ENCODE results near the gene CNTN2. TPM values are rescaled to one million over a fixed set of nuclear protein-coding genes. Genes with fewer than 3 reads are reported as not detected.

The CNTN2 gene
- total RNA-seq, 1 experiment from 2014 or later: 1.2 TPM

- TF ChIP-seq E2F4 (CRISPR knock-in tag; IDR thresholded peaks at IDR 0.05; ENCODE audit: borderline replicate concordance, low read depth) (no peak), SP1 (CRISPR knock-in tag; conservative IDR thresholded peaks at IDR 0.05) (no peak), IRF2 (CRISPR knock-in tag; IDR thresholded peaks at IDR 0.05; ENCODE audit: borderline replicate concordance, low read depth) (no peak), IRF1 (CRISPR knock-in tag; IDR thresholded peaks at IDR 0.05) (no peak), TEAD1 (CRISPR knock-in tag; IDR thresholded peaks at IDR 0.05) (no peak)
- TF ChIP-seq, protein P1, sequence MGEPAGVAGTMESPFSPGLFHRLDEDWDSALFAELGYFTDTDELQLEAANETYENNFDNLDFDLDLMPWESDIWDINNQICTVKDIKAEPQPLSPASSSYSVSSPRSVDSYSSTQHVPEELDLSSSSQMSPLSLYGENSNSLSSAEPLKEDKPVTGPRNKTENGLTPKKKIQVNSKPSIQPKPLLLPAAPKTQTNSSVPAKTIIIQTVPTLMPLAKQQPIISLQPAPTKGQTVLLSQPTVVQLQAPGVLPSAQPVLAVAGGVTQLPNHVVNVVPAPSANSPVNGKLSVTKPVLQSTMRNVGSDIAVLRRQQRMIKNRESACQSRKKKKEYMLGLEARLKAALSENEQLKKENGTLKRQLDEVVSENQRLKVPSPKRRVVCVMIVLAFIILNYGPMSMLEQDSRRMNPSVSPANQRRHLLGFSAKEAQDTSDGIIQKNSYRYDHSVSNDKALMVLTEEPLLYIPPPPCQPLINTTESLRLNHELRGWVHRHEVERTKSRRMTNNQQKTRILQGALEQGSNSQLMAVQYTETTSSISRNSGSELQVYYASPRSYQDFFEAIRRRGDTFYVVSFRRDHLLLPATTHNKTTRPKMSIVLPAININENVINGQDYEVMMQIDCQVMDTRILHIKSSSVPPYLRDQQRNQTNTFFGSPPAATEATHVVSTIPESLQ (CRISPR knock-in tag; IDR thresholded peaks at IDR 0.05): no peak
Measured at GRCh38 chr1:205015241-205015640, 27.8 kb upstream of the CNTN2 start (continued).

DNA sequence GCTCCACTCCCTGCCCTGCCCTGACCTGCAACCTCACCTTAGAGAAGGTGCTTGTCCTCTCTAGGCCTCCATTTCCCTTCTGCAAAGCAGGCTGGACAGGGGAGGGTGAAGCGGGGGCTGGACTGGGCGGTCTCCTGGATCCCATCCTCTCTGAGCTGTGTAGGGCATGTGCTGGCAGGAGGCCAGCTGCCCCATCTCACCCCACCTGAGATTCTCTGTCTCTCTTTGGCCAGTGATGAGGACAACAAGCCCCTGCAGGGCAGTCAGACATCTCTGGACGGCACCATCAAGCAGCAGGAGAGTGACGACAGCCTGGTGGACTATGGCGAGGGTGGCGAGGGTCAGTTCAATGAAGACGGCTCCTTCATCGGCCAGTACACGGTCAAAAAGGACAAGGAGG lies 26.9 kb upstream of the CNTN2 start:
- CTCF ChIA-PET: interaction anchor here (1.3 kb wide), 1 partner anchor 50 kb away, joined by 3 read pairs; no protein-coding TSS in a partner anchor
- Mint-ChIP-seq H3K36me3 (no peaks in the 10 kb centered on the region), H3K27me3 (ENCODE audit: low read depth) (peaks cover 9% of the 10 kb centered on the region; the same call in 1 of the 2 replicates), H3K27ac (no peak overlapping the region), H3K4me1 (peaks cover 32% of the 10 kb centered on the region), H3K9me3 (no peaks in the 10 kb centered on the region), H3K4me3 (no peak overlapping the region)
- ATAC-seq (no peak), DNase-seq (ENCODE audit: low spot score) (no peak)
- POLR2A ChIA-PET: no interaction called here
- TF ChIP-seq FOXP1 (CRISPR knock-in tag; IDR thresholded peaks at IDR 0.05; ENCODE audit: borderline replicate concordance): no peak
- no peak for TF ChIP-seq FOXJ3 (CRISPR knock-in tag; IDR thresholded peaks at IDR 0.05; ENCODE audit: borderline replicate concordance)
- no peak for TF ChIP-seq E2F5 (CRISPR knock-in tag; IDR thresholded peaks at IDR 0.05)
- no peak for TF ChIP-seq GRHL2 (CRISPR knock-in tag; IDR thresholded peaks at IDR 0.05; ENCODE audit: insufficient replicate concordance, severe bottlenecking)
- TF ChIP-seq, protein P2, sequence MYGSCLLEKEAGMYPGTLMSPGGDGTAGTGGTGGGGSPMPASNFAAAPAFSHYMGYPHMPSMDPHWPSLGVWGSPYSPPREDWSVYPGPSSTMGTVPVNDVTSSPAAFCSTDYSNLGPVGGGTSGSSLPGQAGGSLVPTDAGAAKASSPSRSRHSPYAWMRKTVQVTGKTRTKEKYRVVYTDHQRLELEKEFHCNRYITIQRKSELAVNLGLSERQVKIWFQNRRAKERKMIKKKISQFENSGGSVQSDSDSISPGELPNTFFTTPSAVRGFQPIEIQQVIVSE (CRISPR knock-in tag; IDR thresholded peaks at IDR 0.05; ENCODE audit: borderline replicate concordance): no peak
- TF ChIP-seq, protein P3, sequence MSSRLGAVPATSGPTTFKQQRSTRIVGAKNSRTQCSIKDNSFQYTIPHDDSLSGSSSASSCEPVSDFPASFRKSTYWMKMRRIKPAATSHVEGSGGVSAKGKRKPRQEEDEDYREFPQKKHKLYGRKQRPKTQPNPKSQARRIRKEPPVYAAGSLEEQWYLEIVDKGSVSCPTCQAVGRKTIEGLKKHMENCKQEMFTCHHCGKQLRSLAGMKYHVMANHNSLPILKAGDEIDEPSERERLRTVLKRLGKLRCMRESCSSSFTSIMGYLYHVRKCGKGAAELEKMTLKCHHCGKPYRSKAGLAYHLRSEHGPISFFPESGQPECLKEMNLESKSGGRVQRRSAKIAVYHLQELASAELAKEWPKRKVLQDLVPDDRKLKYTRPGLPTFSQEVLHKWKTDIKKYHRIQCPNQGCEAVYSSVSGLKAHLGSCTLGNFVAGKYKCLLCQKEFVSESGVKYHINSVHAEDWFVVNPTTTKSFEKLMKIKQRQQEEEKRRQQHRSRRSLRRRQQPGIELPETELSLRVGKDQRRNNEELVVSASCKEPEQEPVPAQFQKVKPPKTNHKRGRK (CRISPR knock-in tag; IDR thresholded peaks at IDR 0.05; ENCODE audit: borderline replicate concordance): no peak
- no peak for TF ChIP-seq USF1 (CRISPR knock-in tag; IDR thresholded peaks at IDR 0.05)
- TF ChIP-seq ZMAT4 (CRISPR knock-in tag; IDR thresholded peaks at IDR 0.05): no peak
- TF ChIP-seq CREM (CRISPR knock-in tag; IDR thresholded peaks at IDR 0.05): no peak
- TF ChIP-seq ZNF396 (CRISPR knock-in tag; IDR thresholded peaks at IDR 0.05; ENCODE audit: borderline replicate concordance): no peak
- TF ChIP-seq E2F4 (CRISPR knock-in tag; IDR thresholded peaks at IDR 0.05; ENCODE audit: borderline replicate concordance, low read depth): no peak
- TF ChIP-seq ZBTB43 (CRISPR knock-in tag; IDR thresholded peaks at IDR 0.05): no peak
- TF ChIP-seq JAZF1 (CRISPR knock-in tag; IDR thresholded peaks at IDR 0.05): no peak
- no peak for TF ChIP-seq ZBTB21 (CRISPR knock-in tag; IDR thresholded peaks at IDR 0.05; ENCODE audit: borderline replicate concordance)
- no peak for TF ChIP-seq KAT7 (CRISPR knock-in tag; IDR thresholded peaks at IDR 0.05; ENCODE audit: borderline replicate concordance)
- TF ChIP-seq ZSCAN18 (CRISPR knock-in tag; IDR thresholded peaks at IDR 0.05): no peak
- no peak for TF ChIP-seq IRF1 (CRISPR knock-in tag; IDR thresholded peaks at IDR 0.05)
